ENCODE measurements around the gene PTPN20. TPM values are rescaled to one million over a fixed set of nuclear protein-coding genes. Genes with fewer than 3 reads are reported as not detected.

The PTPN20 gene
- total and polyA plus RNA-seq, 8 donors: 0.37 to 15.2 (median 1.6) TPM; not detected in 2

DNA sequence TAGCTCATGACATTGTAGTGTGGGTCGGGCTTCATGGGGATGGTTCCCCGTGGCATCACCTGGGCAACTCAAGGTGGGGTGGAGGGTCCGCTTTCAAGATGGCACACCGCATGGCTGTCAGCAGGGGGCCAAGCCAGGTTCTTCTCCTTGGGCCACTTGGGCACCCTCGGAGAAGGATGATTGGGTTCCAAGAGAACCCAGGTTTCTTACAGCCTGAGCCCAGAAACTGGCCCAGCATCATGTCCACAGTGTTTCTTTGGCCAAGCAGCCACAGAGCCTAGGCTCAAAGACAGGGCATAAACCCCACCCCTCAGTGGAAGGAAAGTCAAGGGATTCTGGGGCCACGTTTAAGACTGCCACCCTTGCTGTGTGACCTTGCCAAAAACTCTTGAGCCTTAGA is 110.6 kb downstream of the PTPN20 start:
- intact Hi-C loops (cut with DNase I; ENCODE audit: low total_unique reads): no loop called here
- TF ChIP-seq EP300 (IDR thresholded peaks at IDR 0.05) (no peak), POLR2A (IDR thresholded peaks at IDR 0.05) (no peak), CTCF (IDR thresholded peaks at IDR 0.05) (no peak), POLR2AphosphoS5 (IDR thresholded peaks at IDR 0.05) (no peak)
- Histone ChIP-seq H3K4me1 (no peaks in the 10 kb centered on the region), H3K27me3 (no peaks in the 10 kb centered on the region), H3K4me3 (no peak overlapping the region), H3K9me3 (no peaks in the 10 kb centered on the region), H3K27ac (no peak overlapping the region), H3K36me3 (no peaks in the 10 kb centered on the region)
- WGBS, 5 donors: 78 to 90% (median 87%) methylated on average over 6 of the region's 6 CpGs
- no peak for DNase-seq

DNA sequence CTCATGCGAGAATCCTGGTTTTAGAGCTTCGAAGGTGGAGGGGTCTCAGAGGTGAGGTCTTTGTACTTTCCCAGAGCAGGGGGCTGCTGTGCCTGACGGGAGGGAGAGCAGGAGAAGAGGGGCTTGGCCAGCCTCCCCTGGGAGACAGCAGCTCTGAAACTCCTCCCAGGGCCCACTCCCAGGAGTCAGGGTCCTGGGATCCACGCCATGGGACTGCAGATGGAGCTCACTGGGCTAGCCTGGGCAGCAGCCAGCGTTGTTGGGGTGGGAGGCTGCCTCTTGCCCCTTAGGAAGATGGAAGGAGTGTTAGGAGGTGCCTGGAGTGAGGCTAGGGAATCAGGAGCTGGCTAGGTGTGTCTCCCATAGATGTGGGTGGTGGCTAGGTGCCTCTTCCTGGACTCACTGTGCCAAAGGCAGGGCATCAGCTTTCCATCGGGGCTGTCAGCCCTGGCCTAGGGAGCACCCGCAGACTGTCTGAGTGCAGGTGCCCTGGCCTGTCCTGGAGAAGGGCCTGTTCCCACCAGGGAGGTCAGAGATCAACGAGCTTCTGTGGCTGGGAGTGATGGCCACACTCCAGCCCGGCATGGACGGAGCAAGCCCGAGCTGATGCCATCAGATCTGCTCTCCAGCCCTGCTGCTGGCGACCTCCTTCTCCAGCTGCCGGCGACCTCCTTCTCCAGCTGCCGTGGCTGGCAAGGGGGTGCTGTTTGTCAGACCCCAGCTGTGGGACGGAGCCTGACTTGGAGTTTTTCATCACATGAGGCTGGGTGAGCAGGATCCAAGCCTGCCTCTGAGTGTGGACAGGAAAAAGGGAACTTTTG is 111.3 kb downstream of the PTPN20 start:
- TF ChIP-seq CTCF (IDR thresholded peaks at IDR 0.05) (no peak), POLR2AphosphoS5 (IDR thresholded peaks at IDR 0.05) (no peak), POLR2A (IDR thresholded peaks at IDR 0.05) (no peak), EP300 (IDR thresholded peaks at IDR 0.05) (no peak)
- H3K4me1 ChIP-seq: no peaks in the 10 kb centered on the region
- no peaks in the 10 kb centered on the region for H3K9me3 ChIP-seq
- no peaks in the 10 kb centered on the region for H3K36me3 ChIP-seq
- H3K4me3 ChIP-seq: no peak overlapping the region
- H3K27me3 ChIP-seq: no peaks in the 10 kb centered on the region
- peak in 1 of 2 donors; percentile 22 for DNase-seq
- intact Hi-C loops (cut with DNase I; ENCODE audit: low total_unique reads): no loop called here
- no peak overlapping the region for H3K27ac ChIP-seq
- WGBS, 5 donors: 67 to 81% (median 71%) methylated on average over 7 to 16 of the region's 16 CpGs

DNA sequence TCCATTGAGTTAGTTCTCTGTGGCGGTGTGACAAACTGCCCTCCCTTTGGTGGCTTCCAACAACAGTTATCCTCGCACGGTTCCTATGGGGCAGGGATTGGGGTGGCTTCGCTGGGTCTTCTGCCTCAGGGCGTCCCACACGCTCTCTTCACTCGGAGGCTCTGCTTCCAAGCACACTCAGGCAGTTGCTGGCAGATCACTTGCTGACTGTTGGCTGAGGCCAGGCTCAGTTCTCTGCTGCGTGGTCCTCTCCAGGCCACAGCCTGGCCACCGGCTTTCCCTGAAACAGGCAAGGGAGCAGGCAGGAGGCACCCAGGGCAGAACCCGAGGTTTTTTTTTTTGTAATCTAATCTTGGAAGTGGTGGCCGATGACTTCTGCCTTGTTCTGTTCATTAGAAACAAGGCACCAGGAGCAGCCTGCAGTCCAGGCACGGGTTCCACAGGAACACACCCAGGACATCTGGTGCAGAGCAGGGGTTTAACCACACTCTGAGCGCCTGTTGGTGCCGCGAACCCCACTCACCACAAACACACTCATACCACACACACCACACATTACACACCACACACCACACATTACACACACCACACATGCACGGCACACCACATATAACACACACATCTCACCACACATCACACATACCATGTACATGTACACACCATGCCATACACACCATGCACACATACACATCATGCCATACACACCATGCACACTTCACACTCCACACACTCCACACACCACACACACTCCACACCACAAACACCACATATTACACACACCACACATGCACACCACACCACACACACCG is 112.2 kb downstream of the PTPN20 start:
- no peaks in the 10 kb centered on the region for H3K36me3 ChIP-seq
- TF ChIP-seq POLR2AphosphoS5 (IDR thresholded peaks at IDR 0.05) (no peak), CTCF (IDR thresholded peaks at IDR 0.05) (no peak), EP300 (IDR thresholded peaks at IDR 0.05) (no peak), POLR2A (IDR thresholded peaks at IDR 0.05) (no peak)
- intact Hi-C loops (cut with DNase I; ENCODE audit: low total_unique reads): no loop called here
- peak in 1 of 2 donors; percentile 19 for DNase-seq
- peak overlapping the region in 1 of 5 donors; percentile 13 for H3K27ac ChIP-seq
- no peaks in the 10 kb centered on the region for H3K4me1 ChIP-seq
- no peaks in the 10 kb centered on the region for H3K9me3 ChIP-seq
- no peak overlapping the region for H3K4me3 ChIP-seq
- no peaks in the 10 kb centered on the region for H3K27me3 ChIP-seq
- WGBS, 5 donors: 58 to 68% (median 65%) methylated on average over 17 of the region's 17 CpGs

DNA sequence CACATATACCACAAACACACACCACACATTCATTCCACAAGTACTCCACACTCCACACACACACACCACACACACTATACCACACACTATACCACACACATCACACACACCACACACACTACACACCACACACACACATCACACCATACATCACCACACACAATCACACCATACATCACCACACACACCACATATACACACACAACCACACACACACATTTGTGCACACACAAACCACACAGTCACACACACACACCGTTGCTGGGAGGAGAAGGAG is 112.8 kb downstream of the PTPN20 start:
- no peak overlapping the region for H3K27ac ChIP-seq
- no peaks in the 10 kb centered on the region for H3K9me3 ChIP-seq
- intact Hi-C loops (cut with DNase I; ENCODE audit: low total_unique reads): no loop called here
- WGBS, 5 donors: 35 to 80% (median 58%) methylated on average over 1 of the region's 1 CpG
- no peaks in the 10 kb centered on the region for H3K27me3 ChIP-seq
- H3K4me3 ChIP-seq: no peak overlapping the region
- no peak for DNase-seq
- TF ChIP-seq CTCF (IDR thresholded peaks at IDR 0.05) (no peak), POLR2A (IDR thresholded peaks at IDR 0.05) (peak in 1 of 4 donors; percentile 51)
- H3K36me3 ChIP-seq: no peaks in the 10 kb centered on the region
- no peaks in the 10 kb centered on the region for H3K4me1 ChIP-seq
